Activated CD8-positive, alpha-beta memory T cell treated with anti-CD3 and anti-CD28 coated beads for 24 hours (primary cell): ENCODE measurements around the gene RLBP1.
A peak's percentile ranks its signal among the peaks of the same experiment; 100 is the strongest.
"Not testable (repeated sequence)": the region's sequence is repeated elsewhere in the genome, so short reads cannot be mapped to it uniquely, and the experiment has no call there.

Experiments used
- DNase-seq: peaks from one replicate; pipeline ENCODE4 v3.0.0-alpha.2; 2020

Gene RLBP1

DNA sequence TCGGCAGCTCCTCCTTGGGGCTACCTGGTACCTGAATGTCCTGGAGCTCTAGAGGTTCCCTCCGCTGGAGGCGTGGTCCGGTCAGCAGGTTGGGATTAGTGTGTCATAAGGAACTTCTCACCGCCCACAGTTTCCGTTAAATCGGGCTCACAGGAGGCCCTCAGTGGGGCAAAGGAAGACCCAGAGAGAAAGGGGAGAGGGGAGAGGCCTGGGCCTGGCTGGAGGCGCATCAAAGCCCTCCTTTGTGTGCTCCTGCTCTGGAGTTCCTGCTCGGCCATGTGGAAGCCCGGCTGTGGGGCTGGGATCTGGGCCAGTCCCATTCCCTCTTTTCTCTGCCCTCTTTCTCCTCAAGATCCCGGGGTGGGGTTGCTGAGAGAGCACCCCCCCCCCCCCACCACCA, at the start of gene RLBP1:
Gene RLBP1 (minus strand): TSS at position 37 of the 400 bp plus-strand sequence. CDS start 2,604 bp downstream, outside the sequence.
- DNase-seq, result no peak

DNA sequence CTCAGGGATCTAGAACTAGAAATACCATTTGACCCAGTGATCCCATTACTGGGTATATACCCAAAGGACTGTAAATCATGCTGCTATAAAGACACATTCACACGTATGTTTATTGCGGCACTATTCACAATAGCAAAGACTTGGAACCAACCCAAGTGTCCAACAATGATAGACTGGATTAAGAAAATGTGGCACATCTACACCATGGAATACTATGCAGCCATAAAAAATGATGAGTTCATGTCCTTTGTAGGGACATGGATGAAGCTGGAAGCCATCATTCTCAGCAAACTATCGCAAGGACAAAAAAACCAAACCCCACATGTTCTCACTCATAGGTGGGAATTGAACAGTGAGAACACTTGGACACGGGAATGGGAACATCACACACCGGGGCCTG, 28.8 kb upstream of the RLBP1 start:
- DNase-seq, result not testable (repeated sequence)

DNA sequence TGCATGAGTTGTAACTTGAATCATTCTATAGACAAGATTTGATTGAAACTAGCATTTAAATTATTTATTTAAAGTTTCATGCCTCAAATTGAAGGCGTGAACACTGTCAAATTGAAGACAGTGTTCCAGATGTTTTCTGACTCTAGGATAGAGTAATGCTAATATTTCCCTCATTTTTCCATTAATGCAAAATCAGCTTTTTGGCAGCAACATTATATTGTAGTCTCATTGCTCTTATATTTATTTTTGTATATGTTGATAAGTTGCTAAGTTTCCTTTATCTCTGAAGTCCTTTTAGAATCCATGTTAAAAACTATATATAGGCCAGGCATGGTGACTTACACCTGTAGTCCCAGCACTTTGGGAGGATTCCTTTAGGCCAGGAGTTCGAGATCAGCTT, 27.2 kb upstream of the RLBP1 start:
- DNase-seq, result no peak

DNA sequence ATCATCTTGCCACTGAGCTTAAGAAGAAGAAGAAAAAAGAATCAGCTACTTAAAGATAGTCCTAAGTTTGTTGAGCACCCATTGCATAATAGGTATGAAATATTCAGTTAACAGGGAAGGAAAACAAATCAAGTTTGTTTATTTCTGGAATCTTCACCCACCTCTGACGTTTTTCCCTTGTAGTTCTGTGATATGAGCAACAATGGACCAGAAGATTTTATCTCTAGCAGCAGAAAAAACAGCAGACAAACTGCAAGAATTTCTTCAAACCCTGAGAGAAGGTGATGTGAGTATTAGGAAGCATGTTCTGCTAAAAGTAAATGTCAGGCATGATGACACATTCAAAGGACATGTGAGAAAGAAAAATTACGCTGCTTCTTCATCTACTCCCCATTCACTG, 26.1 kb upstream of the RLBP1 start:
- DNase-seq, result no peak

DNA sequence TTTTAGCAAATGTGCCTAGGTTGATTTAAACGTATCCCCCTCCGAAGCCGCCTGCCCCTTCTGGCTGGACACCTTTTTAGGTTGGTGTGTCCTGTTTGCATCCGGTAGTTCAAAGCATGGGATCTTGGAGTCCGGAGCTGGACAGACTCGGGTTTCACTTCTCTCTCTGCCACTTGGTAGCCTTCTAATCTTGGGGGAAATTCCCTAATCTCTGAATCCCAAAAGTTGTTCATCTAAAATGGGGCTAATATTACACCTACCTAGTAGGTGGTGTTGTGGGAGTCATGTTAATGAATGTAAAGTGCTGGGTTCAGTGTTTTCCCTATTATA, 23.2 kb upstream of the RLBP1 start:
- DNase-seq, result no peak

DNA sequence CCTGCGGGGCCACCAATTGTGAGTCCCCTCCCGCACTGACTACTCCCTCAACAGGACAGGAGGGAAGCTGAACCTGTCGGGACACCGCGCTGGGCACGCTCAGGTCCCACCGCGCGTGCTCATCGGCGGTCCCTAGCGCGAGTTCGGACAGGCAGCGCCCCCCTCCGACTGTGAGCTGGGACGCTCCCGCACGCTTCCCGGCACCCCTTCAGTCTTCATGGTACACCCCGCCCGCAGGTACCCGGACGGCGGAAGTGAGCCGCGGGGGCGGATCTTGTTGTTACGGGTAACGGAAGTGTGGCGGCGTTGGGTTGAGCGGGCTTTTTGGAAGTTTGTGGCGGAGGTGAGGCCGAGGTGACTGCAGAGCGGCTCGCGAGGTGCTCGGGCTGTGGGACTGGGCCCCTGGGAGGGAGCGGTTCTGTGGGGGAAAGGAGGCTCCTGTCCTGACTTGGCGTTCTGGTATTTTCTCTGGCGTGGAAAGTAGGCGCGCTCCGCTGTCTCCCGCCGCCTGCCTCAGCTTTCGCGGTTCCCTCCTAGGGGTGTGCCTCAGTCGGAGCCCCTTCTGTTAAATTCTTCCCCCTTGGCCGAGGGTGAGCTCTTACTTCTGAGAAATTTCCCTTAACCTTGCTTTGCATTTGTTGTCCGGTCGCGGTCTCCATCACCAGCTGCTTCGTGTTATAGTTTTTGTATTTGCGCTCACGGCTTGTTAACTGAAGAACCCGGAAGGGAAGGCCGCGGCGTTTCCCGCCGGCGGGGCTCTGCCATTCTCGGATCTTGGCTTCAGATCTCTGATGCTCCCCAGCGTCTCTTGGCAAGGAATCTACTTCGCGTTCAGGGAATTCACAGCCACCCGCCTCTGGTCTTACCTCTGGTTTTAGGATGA, 22.6 kb upstream of the RLBP1 start, which contains the start of gene FANCI:
Gene FANCI (plus strand): TSS at position 289 of the 883 bp plus-strand sequence. CDS start 3,669 bp downstream, outside the sequence.
- peak; percentile 99 for DNase-seq

DNA sequence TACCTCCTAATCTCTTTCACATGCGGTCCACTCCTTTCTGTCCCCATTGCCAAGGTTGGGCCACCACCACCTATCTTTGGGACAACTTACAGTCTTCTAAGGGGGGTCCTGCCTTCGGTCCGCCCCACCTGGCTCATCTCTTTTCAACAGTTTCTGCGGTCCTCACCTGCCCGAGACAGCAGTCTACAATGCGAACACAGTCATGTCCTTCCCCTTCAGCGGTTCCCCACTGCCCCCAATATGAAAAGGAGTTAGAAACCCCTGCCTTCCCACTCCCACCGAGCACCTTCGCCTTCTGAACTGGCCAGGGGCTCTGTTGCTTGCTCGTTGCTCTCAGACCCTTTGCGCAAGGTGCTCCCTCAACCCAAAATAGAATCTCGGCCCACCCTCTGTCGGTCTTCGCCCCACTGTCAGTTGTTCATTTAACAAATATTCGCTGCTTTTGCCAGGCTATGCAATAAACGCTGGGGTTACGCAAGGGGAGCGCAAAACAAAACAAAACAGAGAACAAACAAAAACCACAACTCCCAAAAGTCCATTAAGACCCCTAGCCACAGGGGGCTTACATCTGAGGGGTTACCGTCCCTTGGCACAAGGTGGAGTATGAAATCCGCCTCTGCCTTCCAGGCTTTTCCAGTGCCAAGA, 21.8 kb upstream of the RLBP1 start:
- no peak for DNase-seq

DNA sequence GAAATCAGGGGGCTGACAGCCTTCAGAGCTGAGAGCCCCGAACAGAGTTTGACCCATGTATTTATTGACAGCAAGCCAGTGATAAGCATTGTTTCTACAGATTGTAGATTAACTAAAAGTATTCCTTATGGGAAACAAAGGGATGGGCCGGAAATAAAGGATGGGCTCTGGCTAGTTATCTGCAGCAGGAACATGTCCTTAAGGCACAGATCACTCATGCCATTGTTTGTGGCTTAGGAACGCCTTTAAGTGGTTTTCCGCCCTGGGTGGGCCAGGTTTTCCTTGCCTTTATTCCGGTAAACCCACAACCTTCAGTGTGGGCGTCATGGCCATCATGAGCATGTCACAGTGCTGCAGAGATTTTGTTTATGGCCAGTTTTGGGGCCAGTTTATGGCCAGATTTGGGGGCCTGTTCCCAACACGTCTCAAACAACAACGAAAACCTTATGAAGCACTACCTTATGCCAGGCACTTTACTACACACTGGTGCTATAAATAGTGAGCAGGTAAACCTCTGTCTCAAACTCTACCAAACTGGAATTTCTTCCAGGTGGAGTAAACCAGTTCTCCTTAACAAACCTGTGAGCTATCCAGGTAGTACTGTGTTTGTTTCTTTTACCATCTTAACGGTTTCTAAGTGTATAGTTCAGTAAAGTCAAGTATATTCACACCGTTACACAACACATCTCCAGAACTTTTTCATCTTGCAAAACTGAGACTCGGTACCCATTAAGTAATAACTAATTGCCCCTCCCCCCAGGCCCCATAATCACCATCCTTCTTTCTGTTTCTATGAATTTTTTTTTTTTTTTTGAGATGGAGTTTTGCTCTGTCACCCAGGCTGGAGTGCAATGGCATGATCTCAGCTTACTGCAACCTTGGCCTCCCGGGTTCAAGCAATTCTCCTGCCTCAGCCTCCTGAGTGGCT, 18.8 kb upstream of the RLBP1 start:
- DNase-seq, result not testable (repeated sequence)

DNA sequence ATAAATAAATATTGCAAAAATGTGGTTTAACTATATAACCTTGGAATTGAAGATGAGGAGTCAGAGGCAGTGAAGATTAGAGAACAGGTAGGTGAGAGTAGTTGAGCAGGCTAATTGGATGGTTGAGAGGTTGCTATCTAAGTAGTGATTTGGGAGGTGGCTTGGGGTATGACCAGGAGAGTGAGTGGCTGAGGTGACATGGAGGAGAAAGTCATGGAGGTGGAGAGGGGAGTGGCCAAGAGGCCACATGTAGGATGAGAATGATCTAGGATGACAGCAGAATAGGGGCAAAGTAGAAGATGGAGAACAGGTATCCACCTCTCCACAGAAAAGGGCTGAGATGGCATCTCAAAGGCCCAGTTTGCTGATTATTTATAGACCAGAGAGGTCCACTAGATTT, 10.5 kb upstream of the RLBP1 start:
- DNase-seq, result no peak

DNA sequence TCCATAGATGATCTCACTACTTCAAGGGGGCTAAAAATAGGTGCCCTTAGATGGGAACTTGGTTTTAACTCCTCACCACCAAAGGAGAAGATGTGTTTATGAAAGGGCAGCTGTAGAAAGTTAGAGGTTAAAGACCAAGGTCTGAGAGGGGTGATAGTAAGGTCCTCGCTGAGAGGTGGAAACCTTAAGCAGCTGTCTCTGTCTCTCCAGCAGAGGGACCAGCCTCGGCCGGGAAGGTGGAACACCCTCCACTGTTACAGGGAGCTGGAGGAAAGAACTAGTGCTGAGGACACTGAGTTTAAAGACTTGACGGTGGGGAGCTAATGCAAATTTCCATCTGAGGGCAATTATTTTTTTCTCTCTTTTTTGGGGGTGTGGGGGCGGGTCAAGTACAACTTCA, 8.9 kb upstream of the RLBP1 start:
- DNase-seq, result no peak

DNA sequence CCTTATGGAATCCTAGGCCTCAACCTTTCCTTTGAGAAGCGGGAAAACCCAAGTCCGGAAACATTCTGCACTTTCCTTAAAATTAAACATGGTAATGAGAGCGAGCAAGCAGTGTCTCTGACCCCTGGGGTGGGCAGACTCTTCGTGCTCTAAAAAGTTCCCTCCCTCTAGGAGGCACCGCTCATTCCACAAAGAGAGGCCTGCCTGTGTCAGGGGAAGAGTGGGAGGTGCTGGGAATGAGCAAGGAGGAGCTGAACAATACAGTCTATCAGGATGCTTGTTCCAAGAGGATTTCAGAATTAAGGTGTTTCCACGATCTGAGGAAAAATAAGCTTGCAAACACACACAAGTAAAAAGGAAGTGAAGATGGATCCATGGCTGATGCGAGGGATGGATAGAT, 6.0 kb upstream of the RLBP1 start:
- DNase-seq, result no peak

DNA sequence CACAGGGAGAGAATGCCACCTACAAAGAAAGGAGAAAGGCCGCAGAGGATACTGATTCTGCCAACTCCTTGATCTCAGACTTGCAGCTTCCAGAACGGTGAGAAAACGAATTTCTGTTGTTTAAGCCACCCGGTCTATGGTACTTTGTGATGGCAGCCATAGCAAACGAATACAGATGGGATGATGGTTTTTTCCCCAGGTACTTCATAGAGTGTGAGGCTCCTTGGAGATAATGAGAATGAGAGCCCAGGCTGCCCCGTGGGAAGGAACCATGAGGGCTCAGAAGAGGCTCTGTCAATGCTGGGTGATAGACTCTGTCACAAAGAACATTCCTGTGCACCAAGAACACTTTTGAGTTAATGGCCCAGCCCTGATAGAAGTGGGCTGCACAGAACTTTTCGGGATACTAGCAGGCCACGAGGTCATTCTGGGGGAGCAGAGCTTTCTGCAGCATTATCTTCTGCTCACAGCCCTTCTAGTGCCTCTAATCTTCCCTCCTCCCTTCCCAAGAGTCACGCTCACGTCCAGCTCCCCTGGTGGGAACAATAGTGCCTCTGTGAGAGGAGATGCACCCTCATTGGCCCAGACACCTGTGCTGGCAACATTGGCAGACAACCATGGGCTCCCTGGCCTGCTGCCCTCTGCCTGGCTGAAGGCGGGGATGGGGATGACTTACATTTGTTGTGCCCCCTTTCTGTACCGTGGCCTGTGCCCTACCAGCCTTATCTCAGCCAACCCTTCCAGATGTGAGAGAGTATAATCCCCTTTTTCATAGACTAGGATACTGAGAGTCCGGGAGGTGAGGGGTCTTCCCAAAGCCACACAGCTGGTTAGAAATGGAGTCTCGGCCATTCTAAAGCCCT, 5.2 kb upstream of the RLBP1 start:
- no peak for DNase-seq

DNA sequence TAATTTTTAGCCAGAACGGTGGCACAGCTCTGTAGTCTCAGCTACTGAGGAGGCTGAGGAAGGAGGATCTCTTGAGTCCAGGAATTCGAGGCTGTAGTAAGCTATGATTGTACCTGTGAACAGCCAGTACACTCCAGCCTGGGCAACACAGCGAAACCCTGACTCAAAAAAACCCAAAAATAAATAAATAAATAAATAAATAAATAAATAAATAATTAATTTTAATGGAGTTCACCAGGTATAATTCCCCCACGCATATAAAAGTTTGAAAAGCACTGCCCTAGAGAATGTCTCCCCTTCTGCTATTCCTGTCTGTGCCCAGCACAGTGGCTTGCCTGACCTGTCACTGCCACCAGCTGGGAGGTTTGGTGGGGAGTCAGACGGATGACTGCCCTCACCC, 4.2 kb upstream of the RLBP1 start:
- no peak for DNase-seq

DNA sequence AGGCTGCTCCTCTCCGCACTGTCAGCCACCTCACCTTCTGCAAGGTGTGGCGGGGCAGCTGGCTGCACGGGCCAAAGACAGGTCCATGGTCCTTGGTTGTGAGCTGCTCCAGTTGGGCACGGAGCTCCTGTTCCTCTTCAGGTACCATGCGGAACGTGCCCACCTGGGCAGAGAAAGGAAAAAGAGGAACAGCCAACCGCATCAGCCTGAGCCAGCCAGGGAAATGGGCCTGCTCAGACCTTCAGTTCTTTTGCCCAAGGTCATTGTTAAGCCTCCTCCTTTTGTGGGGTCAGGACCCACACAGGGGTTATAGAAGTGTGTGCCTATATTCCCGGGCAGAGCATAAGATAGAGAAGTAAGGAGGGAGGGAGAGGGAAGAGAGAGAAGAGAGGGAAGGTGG, 2.8 kb downstream of the RLBP1 start:
- DNase-seq, result no peak

DNA sequence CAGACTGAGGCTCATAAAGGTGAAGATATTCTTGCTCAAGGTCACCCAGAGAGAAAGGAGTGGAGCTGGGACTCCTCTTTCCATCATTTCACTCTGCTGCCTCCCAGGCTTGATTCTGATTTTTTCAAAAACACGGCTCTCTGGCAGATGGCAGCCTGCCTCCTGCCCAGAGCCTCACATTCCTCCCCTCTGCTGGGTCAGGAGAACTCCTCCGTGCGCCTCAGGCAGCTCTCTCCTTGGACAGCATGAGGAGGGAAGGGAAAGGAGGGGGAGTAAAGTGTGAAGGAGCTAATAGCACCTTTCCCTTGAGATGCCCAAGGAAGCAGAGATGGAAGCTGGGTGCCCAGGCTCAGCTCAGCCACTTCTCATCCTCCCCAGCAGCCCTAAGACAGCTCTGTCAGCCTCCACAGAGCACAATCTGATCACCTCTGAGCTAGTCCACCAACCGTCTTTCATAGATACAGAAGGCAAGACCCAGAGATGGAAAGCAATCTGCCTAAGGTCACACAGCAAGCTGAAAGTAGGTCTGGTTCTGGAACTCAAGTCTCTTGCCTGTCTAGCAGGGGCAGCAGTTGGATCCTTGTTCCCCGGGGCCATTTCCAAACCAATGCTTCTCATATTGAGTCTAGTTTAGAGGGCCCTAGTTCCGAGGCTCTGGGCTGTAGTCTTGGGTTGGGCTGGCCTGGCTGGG, 3.5 kb downstream of the RLBP1 start:
- DNase-seq, result no peak

DNA sequence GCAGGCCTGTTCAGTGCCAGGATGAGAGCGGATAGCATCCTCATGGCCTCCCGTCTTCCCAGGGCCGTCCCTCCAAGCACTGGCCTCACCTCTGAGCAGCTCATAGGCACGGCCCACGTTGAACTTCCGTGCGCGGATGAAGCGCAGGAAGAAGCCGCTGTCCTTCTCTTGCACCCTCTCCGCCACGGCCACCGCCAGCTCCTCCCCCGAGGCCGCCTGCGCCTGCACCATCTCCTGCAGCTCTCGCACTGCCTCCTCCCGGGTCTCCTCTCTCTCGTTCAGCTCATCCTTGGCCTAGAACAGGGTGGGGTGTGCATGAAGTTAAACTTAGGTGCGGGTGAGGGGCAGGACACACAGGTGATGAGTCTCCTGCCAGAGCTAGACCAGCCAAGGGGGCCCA, 4.3 kb downstream of the RLBP1 start:
- DNase-seq, result no peak

DNA sequence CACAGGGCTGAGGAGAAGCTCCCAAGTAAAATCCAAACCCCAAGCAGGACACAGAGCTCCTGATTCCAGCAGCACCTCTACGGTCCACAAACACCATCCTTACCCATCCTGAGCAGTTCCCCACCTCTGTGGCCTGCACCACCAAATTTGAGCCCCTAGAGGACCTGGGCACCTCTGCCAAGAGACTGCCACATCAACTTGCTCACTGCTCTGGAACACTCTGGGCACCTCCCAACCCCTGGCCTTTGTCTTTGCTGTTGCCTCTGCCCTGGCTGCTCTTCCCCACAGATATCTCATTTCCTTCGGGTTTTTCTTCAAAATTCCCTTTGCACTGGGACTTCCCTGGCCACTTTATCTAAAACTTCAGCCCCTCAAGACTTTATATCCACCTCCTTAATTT, 5.8 kb downstream of the RLBP1 start:
- no peak for DNase-seq

DNA sequence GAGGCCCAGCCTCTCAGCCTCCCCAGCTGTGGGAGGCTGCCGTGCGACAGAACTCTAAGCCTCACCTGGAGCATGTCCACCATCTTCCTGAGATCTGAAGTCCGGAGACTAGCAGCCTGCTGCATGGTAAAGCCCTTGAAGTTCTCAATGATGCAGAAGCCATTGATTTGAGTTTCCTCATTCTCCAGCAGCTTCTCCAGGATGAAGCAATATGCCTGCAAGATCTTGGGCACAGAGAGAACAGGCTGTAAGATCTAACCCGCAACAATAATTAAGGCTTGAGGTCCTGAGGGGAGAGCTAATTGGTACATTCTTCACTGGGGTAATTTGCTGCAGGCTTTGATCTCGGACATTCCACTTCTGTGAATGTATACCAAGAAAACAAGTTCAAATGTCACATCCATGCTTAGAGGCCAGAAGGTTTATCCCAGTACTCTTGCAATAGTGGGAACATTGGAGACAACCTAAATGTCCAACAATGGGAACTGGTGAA, 9.7 kb downstream of the RLBP1 start:
- no peak for DNase-seq

DNA sequence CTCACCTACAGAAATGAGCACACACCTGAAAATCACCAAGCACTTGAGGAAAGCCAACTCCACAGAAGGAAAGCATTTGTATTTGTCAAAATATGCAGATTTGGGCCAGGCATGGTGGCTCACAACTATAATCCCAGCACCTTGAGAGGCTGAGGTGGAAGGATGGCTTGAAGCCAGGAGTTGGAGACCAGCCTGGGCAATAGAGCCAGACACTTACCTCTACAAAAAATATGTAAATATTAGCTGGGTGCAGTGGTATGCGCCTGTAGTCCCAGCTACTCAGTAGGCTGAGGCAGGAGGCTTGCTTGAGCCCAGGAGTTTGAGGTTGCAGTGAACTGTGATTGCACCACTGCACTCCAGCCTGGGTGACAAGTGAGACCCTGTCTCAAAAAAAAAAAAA, 12.3 kb downstream of the RLBP1 start:
- no peak for DNase-seq

DNA sequence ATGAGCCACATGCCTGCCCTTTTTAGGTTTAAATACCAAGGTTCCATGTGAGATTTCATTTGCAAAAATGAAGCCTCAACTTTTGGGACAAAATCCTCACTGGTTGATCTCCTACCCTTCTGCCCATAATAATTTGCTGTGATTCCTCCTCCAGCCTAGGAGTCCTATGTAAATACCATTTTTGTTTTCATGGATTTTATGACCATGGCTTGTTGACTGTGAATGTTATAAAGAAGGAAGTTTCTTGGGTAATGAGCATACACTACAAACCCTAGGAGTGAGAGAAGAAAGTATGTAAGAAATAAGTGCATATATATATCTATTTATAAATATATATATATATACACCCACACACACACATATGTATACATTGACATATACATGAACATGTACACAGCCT, 13.1 kb downstream of the RLBP1 start:
- no peak for DNase-seq

DNA sequence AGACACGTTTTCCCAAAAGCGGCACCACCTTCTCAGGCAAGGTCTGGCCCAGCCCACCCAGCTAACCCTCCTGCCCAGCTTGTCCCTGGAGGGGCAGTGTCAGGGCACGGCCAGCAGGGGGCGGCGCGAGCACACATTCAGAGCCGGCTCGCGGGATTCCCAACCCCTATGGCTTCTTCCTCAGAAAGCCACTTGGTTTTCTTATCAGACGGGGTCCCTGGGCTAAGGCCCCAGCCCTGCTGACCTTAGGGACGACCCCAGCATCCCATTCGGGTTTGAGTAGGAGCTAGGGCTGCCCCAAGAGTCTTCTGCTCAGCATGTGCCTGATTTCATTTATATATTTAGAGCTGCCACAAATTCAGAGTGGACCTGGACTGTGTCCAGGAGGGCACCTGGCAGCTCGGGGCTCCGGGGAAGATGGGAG, 14.5 kb downstream of the RLBP1 start:
- DNase-seq, result peak; percentile 89
